Activated CD4-positive, alpha-beta T cell treated with anti-CD3 and anti-CD28 coated beads for 48 hours (primary cell): ENCODE measurements around the gene DHX36.

Experiments
- DNase-seq: peaks from one replicate; pipeline ENCODE4 v3.0.0-alpha.2; 2020

The DHX36 gene

GRCh38 chr3:154285221-154285620 is 39.1 kb downstream of the DHX36 start:
- no peak for DNase-seq

GRCh38 chr3:154280161-154280560 is 44.1 kb downstream of the DHX36 start:
- DNase-seq, result no peak

GRCh38 chr3:154275965-154276364 is 48.3 kb downstream of the DHX36 start:
- DNase-seq, result no peak

GRCh38 chr3:154275292-154275691 is 49.0 kb downstream of the DHX36 start:
- DNase-seq, result no peak

- no peak for DNase-seq
Measured at GRCh38 chr3:154274348-154274747, 49.9 kb downstream of the DHX36 start.

- no peak for DNase-seq
Measured at GRCh38 chr3:154273381-154273780, 50.9 kb downstream of the DHX36 start.

GRCh38 chr3:154254527-154254926 is 69.8 kb downstream of the DHX36 start:
- DNase-seq, result no peak

GRCh38 chr3:154252759-154253638 is 71.3 kb downstream of the DHX36 start:
- DNase-seq, result peak; percentile 87

- no peak for DNase-seq
Measured at GRCh38 chr3:154251610-154252009, 72.7 kb downstream of the DHX36 start.

- DNase-seq, result no peak
Measured at GRCh38 chr3:154250291-154250690, 74.0 kb downstream of the DHX36 start.

GRCh38 chr3:154247806-154248415 is 76.4 kb downstream of the DHX36 start:
- DNase-seq, result no peak

GRCh38 chr3:154244644-154245043 is 79.6 kb downstream of the DHX36 start:
- no peak for DNase-seq

- no peak for DNase-seq
Measured at GRCh38 chr3:154243353-154243752, 80.9 kb downstream of the DHX36 start.

GRCh38 chr3:154242766-154243165 is 81.5 kb downstream of the DHX36 start:
- DNase-seq, result no peak

GRCh38 chr3:154241496-154241895 is 82.8 kb downstream of the DHX36 start:
- no peak for DNase-seq

GRCh38 chr3:154240235-154240634 is 84.1 kb downstream of the DHX36 start:
- DNase-seq, result no peak

GRCh38 chr3:154236331-154236730 is 88.0 kb downstream of the DHX36 start:
- DNase-seq, result no peak

GRCh38 chr3:154235330-154235729 is 89.0 kb downstream of the DHX36 start:
- DNase-seq, result no peak

- DNase-seq, result no peak
Measured at GRCh38 chr3:154229217-154229590, 95.1 kb downstream of the DHX36 start.

GRCh38 chr3:154228561-154229216 is 95.6 kb downstream of the DHX36 start:
- no peak for DNase-seq

- DNase-seq, result no peak
Measured at GRCh38 chr3:154227531-154227930, 96.8 kb downstream of the DHX36 start.

GRCh38 chr3:154225536-154225935 is 98.8 kb downstream of the DHX36 start:
- no peak for DNase-seq

GRCh38 chr3:154224866-154225265 is 99.4 kb downstream of the DHX36 start:
- DNase-seq, result no peak

- DNase-seq, result no peak
Measured at GRCh38 chr3:154224366-154224765, 99.9 kb downstream of the DHX36 start.
